ENCODE results near the gene SKI. TPM values are rescaled to one million over a fixed set of nuclear protein-coding genes. Genes with fewer than 3 reads are reported as not detected.

SKI gene
- total and polyA plus RNA-seq, 2 donors (not counting 1 experiment from before 2014, with no cell fraction given), result 11.6 to 21.8 TPM

DNA sequence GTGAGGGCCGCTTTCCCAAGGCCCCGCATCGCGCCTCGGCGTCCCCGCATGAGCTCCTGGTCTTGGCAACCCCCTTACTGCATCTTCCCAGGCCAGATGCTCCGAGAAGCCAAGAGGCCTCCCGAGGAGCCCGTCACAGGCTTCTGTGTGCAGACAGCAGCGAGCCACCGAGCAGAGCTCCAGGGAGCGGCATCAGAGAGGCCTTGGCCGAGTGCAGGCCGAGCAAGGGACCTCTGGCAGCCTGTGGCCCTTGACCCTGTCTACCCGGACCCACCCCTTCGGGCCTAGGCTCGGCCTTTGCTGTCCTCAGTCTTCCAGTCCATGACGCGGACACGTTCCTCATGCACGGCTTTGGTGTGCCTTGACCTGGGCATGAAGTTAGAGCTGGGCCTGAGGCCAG lies 99.7 kb downstream of the SKI start:
- Histone ChIP-seq H3K27ac (ENCODE audit: insufficient read depth, low read length) (no peak overlapping the region), H3K27me3 (ENCODE audit: control insufficient read depth, insufficient read depth, low read length) (no peaks in the 10 kb centered on the region), H2AFZ (ENCODE audit: low read length) (no peak overlapping the region), H3K4me1 (ENCODE audit: control insufficient read depth, extremely low read depth, insufficient read depth, low read length) (peaks cover 11% of the 10 kb centered on the region), H3K4me3 (replicated peaks in 1 of 4; ENCODE audit: control extremely low read depth in 1 of 4, insufficient read depth in 1 of 4, low read depth in 3 of 4, low read length in 4 of 4) (no peak overlapping the region), H3K9me3 (ENCODE audit: control insufficient read depth, insufficient read depth, low read depth, low read length) (no peaks in the 10 kb centered on the region), H3K79me2 (ENCODE audit: control insufficient read depth, insufficient read depth, low read length) (no peaks in the 10 kb centered on the region), H3K36me3 (ENCODE audit: control insufficient read depth, insufficient read depth, low read length) (no peaks in the 10 kb centered on the region), H4K20me1 (ENCODE audit: control insufficient read depth, extremely low read depth, insufficient read depth, low read length) (no peaks in the 10 kb centered on the region), H3K4me2 (ENCODE audit: extremely low read depth, insufficient read depth, low read length) (no peak overlapping the region), H3K9ac (ENCODE audit: insufficient read depth, low read length) (no peak overlapping the region)
- DNase-seq (ENCODE audit: low read depth in 2 of 2), result no peak
- TF ChIP-seq, protein P1, sequence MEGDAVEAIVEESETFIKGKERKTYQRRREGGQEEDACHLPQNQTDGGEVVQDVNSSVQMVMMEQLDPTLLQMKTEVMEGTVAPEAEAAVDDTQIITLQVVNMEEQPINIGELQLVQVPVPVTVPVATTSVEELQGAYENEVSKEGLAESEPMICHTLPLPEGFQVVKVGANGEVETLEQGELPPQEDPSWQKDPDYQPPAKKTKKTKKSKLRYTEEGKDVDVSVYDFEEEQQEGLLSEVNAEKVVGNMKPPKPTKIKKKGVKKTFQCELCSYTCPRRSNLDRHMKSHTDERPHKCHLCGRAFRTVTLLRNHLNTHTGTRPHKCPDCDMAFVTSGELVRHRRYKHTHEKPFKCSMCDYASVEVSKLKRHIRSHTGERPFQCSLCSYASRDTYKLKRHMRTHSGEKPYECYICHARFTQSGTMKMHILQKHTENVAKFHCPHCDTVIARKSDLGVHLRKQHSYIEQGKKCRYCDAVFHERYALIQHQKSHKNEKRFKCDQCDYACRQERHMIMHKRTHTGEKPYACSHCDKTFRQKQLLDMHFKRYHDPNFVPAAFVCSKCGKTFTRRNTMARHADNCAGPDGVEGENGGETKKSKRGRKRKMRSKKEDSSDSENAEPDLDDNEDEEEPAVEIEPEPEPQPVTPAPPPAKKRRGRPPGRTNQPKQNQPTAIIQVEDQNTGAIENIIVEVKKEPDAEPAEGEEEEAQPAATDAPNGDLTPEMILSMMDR (conservative IDR thresholded peaks at IDR 0.05 in 1 of 2, IDR thresholded peaks at IDR 0.05 in 1 of 2; ENCODE audit: low read depth in 1 of 2, low read length in 2 of 2), result no peak
- no peak for TF ChIP-seq EZH2 (IDR thresholded peaks at IDR 0.05; ENCODE audit: low read length, missing control alignments)

DNA sequence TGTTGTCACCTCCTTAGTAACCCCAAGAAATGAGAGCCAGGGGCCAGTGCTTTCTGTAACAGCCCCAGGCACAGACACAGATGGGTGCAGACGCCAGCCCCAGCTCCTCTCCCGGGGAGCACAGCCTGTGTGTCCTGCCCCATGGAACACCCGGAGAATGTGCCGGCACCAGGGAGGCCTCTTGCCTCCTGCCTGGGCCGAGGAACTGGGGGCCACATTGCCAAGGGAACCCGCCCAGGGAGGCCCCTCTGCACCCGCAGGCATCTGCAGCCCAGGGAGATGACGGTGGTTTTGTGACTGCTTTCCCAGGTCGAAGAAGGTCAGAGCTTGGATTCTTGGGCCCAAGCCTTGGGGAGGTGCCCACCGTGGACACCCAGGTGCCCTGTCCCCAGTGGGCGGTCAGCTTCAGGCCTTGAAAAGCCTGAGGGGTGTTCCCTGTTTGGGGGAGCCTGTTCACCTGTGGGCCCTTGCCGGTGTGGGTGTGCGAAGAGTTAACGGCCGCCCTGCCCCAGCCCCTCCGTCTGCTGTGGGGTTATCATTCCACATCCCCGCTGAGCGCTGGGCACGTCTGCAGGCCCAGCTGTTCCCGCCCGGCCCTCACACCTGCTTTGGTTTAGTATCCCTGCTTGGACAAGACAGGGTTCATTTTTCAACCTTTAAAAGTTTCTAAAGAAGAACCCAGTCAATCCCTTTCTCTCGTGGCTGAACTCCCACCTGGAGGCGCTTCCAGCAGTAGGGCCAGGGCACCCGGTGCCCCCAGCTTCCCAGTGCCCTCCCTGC lies 100.7 kb downstream of the SKI start:
- H3K36me3 ChIP-seq (ENCODE audit: control insufficient read depth, insufficient read depth, low read length), result no peaks in the 10 kb centered on the region
- DNase-seq (ENCODE audit: low read depth in 2 of 2), result no peak
- no peaks in the 10 kb centered on the region for H4K20me1 ChIP-seq (ENCODE audit: control insufficient read depth, extremely low read depth, insufficient read depth, low read length)
- H3K4me2 ChIP-seq (ENCODE audit: extremely low read depth, insufficient read depth, low read length), result no peak overlapping the region
- H3K4me3 ChIP-seq (replicated peaks in 1 of 4; ENCODE audit: control extremely low read depth in 1 of 4, insufficient read depth in 1 of 4, low read depth in 3 of 4, low read length in 4 of 4), result no peak overlapping the region
- no peaks in the 10 kb centered on the region for H3K9me3 ChIP-seq (ENCODE audit: control insufficient read depth, insufficient read depth, low read depth, low read length)
- no peak overlapping the region for H2AFZ ChIP-seq (ENCODE audit: low read length)
- H3K27ac ChIP-seq (ENCODE audit: insufficient read depth, low read length), result no peak overlapping the region
- H3K4me1 ChIP-seq (ENCODE audit: control insufficient read depth, extremely low read depth, insufficient read depth, low read length), result peaks cover 11% of the 10 kb centered on the region
- H3K79me2 ChIP-seq (ENCODE audit: control insufficient read depth, insufficient read depth, low read length), result no peaks in the 10 kb centered on the region
- H3K9ac ChIP-seq (ENCODE audit: insufficient read depth, low read length), result no peak overlapping the region
- TF ChIP-seq, protein P1 (conservative IDR thresholded peaks at IDR 0.05 in 1 of 2, IDR thresholded peaks at IDR 0.05 in 1 of 2; ENCODE audit: low read depth in 1 of 2, low read length in 2 of 2), result no peak
- no peak for TF ChIP-seq EZH2 (IDR thresholded peaks at IDR 0.05; ENCODE audit: low read length, missing control alignments)
- H3K27me3 ChIP-seq (ENCODE audit: control insufficient read depth, insufficient read depth, low read length), result no peaks in the 10 kb centered on the region

DNA sequence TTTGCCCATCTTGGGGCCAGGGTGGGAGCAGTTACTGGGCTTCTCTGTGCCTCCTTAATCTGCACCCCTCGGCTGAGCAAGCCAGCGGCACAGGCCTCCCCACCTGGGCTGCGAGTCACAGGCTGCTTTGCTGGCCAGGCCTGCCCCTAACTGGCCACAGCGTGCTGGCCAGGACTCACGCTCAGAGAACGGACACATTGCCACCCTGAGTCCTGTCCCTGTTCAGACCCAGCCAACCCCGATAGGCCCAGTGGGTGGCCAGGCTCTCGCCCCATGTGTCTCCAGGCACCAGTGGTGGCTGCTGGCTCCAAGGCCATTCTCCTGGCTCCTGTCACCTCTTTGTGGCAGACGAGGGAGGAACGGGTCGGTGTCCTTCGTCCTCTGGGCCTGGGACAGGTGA lies 101.9 kb downstream of the SKI start:
- Histone ChIP-seq H2AFZ (ENCODE audit: low read length) (no peak overlapping the region), H3K9me3 (ENCODE audit: control insufficient read depth, insufficient read depth, low read depth, low read length) (no peaks in the 10 kb centered on the region), H3K79me2 (ENCODE audit: control insufficient read depth, insufficient read depth, low read length) (no peaks in the 10 kb centered on the region), H3K4me3 (replicated peaks in 1 of 4; ENCODE audit: control extremely low read depth in 1 of 4, insufficient read depth in 1 of 4, low read depth in 3 of 4, low read length in 4 of 4) (no peak overlapping the region), H3K9ac (ENCODE audit: insufficient read depth, low read length) (no peak overlapping the region), H4K20me1 (ENCODE audit: control insufficient read depth, extremely low read depth, insufficient read depth, low read length) (no peaks in the 10 kb centered on the region), H3K4me2 (ENCODE audit: extremely low read depth, insufficient read depth, low read length) (peak overlapping the region; percentile 15), H3K27me3 (ENCODE audit: control insufficient read depth, insufficient read depth, low read length) (no peaks in the 10 kb centered on the region), H3K36me3 (ENCODE audit: control insufficient read depth, insufficient read depth, low read length) (no peaks in the 10 kb centered on the region), H3K27ac (ENCODE audit: insufficient read depth, low read length) (peak overlapping the region; percentile 67), H3K4me1 (ENCODE audit: control insufficient read depth, extremely low read depth, insufficient read depth, low read length) (peaks cover 11% of the 10 kb centered on the region)
- no peak for TF ChIP-seq EZH2 (IDR thresholded peaks at IDR 0.05; ENCODE audit: low read length, missing control alignments)
- TF ChIP-seq, protein P1 (conservative IDR thresholded peaks at IDR 0.05 in 1 of 2, IDR thresholded peaks at IDR 0.05 in 1 of 2; ENCODE audit: low read depth in 1 of 2, low read length in 2 of 2), result no peak
- DNase-seq (ENCODE audit: low read depth in 2 of 2), result peak in 1 of 2 donors; percentile 37
